ENCODE data around the gene CXCR6.
"Not testable (repeated sequence)": the region's sequence is repeated elsewhere in the genome, so short reads cannot be mapped to it uniquely, and the experiment has no call there.

Gene CXCR6

DNA sequence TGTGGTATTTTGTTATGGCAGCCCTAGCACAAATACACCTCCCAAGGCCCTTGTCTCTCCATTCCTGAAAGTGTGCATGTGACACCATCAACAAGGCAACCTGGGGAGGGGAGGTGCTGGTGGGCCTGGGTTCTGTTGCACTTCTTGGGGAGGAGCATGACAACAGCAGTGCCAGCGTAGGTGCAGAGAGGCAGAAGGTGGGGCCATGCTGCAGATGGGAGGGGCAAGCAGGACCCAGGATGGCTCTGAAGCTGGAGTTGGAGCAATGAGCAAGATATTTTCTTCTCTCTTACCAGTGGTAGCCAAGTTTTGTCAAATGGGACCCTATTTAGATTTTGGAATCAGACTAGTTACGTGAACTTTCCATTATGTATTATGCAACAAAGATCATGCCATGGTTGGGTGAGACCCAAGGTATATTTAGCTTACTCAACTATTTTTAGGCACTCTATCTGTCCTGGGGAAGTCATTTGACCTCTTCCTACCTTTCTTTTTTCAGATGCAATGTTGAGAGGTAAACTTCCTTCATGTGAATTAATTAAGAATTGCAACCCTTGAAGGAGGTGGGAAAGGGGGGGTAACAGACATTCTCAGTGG is 49.0 kb downstream of the CXCR6 start:
- DNase-seq = no peak

DNA sequence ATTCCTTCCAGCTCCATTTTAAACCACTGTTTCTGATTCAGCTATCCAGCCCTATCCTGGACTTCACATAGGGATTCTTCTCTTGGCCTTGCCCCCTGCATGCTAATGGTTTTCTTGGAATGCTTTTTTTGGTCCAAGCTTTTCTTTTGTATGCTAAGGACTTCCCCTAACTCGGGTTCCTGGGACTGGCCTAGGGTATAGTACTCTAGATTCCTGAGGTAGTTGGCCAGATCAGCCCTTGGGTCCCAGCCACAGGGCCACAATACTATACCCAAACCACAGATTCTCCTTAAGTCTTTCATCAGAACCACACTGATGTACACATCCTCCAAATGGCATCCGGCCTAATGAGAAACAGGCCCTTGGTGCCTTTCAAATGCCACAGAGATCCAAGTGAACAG is 49.6 kb downstream of the CXCR6 start:
- no peak for DNase-seq

DNA sequence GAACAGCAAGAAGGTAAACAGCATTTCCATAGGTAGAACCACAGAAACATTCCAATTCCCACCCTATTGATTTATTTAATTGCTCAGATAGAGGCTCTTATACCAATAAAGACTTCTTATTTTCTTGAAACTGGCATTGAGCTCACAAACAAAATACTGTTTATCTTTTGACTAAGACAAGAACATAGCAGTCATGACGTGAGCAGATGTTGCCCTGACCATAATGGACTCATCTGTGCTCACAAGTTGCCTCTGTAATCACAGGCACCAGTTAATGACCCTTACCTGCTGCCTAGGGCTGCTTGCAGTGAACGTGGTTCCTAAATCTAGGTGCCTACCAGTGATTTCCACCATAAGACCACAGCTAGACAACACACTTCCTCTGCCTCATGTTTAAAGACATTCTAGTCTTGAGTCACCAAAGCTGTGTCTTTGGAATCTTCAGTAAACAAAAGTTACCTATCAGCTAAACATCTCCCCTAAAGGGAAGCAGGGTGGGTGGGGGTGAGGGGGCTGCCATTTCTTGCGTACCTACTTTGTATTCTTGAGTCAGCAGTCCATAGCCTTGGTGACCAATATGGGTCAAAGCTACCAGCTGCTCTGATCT is 50.3 kb downstream of the CXCR6 start:
- DNase-seq = no peak

DNA sequence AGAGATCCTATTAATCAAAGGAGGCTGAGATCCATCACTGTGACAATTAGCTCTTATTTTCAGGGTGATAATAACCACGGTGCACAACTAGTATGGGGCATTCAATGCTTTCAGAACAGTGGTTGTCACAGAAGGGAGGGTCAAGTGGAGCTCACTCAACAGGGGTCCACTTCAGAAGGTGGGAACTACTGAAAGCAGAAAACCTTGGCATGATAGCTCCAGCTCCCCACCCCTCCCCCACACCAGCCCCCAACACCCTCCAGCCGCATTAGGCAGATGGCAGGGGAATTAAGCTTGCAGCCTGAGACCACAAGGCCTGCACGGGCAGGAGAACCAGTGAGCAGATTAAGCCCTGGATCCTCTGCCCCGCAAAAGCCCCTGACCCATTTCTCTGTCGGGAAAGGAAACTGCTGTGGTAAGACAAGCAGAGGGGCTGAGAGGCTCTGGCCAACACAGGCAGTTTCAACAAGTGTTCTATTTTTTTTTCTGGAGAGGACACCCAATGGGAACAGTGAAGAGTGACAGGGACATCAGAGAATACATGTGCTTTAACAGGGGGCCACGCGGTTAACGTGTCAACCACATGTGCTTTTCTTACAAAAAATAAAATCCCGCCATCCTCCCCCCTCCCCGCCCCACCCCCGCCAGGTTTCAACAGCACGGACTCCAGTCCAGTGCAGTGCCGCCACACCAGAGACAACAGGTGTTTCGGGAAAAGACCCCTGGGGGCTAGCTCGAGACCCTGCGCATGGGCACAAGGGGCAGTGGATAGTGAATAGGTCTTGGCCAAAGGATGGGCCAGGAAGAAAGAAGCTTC is 51.4 kb downstream of the CXCR6 start:
- DNase-seq = no peak

DNA sequence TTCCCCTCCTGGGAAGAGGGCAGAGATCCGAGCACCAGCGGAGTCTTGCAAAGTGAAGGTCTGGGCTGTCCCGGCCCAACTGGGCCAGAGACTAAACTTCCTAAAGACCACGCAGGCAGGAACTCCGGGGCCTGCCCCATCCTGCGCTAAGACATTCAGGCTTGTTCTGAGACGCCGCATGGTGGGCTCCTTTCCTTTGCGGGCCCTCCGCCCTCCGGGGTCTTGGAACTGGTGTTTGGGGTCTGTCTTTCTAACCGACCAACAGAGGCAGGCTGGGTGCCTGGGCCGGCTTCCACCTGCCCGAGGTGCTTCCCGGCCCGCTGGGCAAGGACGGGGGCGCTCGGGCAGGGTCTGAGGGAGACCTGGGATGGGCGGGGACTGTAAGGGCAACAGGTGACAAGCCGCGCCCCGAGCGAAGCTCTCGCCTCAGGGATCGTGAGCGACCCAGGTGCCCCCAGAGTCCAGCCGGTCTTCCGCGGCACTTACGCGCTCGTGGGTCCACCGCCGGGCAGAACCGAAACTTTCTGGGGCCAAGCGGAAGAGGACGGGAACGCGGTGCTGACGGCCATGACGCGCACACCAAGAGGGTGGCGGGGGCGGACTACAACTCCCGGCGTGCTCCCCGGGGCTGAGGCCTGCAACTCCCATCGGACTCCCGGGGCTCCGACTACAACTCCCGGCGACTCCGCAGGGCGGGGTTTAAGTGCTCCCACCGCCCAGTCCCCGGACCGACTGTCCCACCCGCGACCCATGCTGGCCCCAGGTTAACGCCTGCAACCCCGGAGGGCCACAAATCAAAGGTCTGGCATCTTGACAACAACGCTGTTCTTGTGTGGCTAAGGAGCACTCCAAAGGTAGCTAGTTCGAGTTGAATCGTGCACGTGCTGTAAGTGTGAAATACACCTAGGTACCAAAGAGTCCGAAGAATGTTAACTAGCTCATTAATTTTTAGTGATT is 52.2 kb downstream of the CXCR6 start, which contains the start of gene FYCO1:
Gene FYCO1, minus strand, starts transcription at position 589 of the 957 bp plus-strand sequence. CDS start 10,914 bp downstream, outside the sequence.
- DNase-seq = peak; percentile 80 to 86

DNA sequence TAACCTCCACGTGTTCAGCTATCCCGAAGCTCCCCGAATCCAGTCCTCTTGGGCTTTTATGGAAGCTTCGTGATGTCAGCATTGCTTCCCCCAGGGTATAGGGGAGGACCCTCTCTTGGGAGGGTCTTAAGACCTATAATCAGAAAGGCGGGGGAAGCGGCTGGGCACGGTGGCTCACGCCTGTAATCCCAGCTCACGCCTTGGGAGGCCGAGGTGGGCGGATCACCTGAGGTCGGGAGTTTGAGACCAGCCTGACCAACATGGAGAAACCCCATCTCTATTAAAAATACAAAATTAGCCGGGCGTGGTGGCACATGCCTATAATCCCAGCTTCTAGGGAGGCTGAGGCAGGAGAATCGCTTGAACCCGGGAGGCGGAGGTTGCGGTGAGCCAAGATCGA is 54.2 kb downstream of the CXCR6 start:
- DNase-seq = not testable (repeated sequence)

DNA sequence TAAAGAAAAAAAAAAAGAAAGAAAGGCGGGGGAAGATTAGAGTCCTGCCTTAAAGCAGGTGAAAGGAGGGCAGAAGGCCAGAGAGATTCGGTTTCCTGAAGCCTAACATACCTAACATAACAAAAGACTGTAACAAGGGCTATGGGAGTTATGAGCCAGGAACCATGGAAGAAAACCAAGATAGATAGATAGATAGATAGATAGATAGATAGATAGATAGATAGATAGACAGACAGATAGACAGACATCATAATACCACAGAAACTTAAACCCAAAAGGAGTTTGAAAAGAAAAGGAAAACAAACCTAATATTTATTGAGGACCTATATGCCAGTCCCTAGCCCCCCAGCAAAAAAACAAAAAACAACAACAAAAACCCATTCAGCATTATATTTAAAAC is 54.7 kb downstream of the CXCR6 start:
- no peak for DNase-seq

All from hippocampal formation (tissue), 2 donors.